ENCODE measurements around the gene COG8. TPM values are rescaled to one million over a fixed set of nuclear protein-coding genes. Genes with fewer than 3 reads are reported as not detected.
A peak's percentile ranks its signal among the peaks of the same experiment; 100 is the strongest.
"Not testable (repeated sequence)": the region's sequence is repeated elsewhere in the genome, so short reads cannot be mapped to it uniquely, and the experiment has no call there.

The COG8 gene
- total RNA-seq, 1 donor from 2014 or later = 58.6 TPM

DNA sequence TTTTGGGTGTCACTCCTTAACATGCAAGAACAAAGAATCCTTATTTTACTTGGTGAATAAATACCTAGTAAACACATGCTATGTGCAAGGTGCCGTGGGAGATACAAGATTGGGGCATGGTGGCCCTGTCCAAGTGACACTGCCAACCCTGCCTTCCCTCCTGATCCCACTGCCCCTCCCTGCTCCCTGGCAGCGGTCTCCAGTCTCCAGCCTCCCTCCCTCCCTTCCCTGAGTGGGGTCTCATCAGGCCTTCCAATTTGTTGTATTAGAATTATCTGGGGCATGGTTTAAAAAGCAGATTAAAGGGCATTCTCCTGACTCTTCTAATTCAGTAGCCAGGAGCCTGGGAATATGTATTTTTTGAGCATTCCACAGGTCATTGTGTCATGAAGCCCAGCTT lies 24.7 kb upstream of the COG8 start:
- TF ChIP-seq, protein P1, sequence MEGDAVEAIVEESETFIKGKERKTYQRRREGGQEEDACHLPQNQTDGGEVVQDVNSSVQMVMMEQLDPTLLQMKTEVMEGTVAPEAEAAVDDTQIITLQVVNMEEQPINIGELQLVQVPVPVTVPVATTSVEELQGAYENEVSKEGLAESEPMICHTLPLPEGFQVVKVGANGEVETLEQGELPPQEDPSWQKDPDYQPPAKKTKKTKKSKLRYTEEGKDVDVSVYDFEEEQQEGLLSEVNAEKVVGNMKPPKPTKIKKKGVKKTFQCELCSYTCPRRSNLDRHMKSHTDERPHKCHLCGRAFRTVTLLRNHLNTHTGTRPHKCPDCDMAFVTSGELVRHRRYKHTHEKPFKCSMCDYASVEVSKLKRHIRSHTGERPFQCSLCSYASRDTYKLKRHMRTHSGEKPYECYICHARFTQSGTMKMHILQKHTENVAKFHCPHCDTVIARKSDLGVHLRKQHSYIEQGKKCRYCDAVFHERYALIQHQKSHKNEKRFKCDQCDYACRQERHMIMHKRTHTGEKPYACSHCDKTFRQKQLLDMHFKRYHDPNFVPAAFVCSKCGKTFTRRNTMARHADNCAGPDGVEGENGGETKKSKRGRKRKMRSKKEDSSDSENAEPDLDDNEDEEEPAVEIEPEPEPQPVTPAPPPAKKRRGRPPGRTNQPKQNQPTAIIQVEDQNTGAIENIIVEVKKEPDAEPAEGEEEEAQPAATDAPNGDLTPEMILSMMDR (IDR thresholded peaks at IDR 0.05; ENCODE audit: unreplicated experiment) = no peak
- no peak for DNase-seq (ENCODE audit: low spot score, unreplicated experiment)
- Mint-ChIP-seq H3K9me3 (ENCODE audit: low read depth) (no peaks in the 10 kb centered on the region), H3K27me3 (no peaks in the 10 kb centered on the region), H3K4me3 (ENCODE audit: low read depth) (no peak overlapping the region), H3K4me1 (ENCODE audit: low read depth) (no peaks in the 10 kb centered on the region), H3K36me3 (ENCODE audit: insufficient read depth) (peaks cover 22% of the 10 kb centered on the region), H3K27ac (no peak overlapping the region)

DNA sequence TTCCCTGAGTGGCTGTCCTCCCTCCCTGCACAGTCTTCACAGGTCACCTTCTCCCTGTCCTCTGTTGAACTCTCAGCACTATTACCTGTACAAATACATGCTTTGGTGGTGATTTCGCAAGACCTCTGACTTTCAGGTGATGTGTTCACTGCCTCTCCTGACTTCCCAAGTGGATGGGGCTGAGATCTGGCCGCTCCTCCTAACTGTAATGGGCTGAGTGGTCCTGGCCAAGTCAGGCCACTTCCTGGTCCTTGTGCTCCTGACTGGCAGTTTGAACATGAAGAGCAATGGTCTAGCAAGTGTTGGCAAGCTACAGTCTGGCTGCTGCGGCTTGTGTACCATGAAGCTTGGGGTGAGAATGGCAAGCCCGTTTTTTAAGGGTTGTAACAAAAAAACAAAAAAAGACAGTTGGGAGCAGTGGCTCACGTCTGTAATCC lies 23.9 kb upstream of the COG8 start:
- Mint-ChIP-seq H3K27ac (no peak overlapping the region), H3K4me3 (ENCODE audit: low read depth) (no peak overlapping the region), H3K36me3 (ENCODE audit: insufficient read depth) (peaks cover 20% of the 10 kb centered on the region), H3K9me3 (ENCODE audit: low read depth) (no peaks in the 10 kb centered on the region), H3K27me3 (no peaks in the 10 kb centered on the region), H3K4me1 (ENCODE audit: low read depth) (no peaks in the 10 kb centered on the region)
- no peak for DNase-seq (ENCODE audit: low spot score, unreplicated experiment)
- TF ChIP-seq, protein P1 (IDR thresholded peaks at IDR 0.05; ENCODE audit: unreplicated experiment) = no peak

DNA sequence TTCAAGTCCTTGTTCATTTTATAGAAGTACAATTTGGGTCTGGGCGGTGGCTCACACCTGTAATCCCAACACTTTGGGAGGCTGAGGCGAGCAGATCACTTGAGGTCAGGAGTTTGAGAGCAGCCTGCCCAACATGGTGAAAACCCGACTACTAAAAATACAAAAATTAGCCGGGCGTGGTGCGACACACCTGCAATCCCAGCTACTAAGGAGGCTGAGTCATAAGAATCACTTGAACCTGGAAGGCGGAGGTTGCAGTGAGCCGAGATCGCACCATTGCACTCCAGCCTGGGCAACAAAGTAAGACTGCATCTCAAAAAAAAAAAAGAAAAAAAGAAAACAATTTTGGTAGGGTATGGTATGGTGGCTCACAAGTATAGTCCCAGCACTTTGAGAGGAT lies 20.7 kb upstream of the COG8 start:
- H3K4me1 Mint-ChIP-seq (ENCODE audit: low read depth); H3K27me3 Mint-ChIP-seq; H3K9me3 Mint-ChIP-seq (ENCODE audit: low read depth); DNase-seq (ENCODE audit: low spot score, unreplicated experiment); H3K4me3 Mint-ChIP-seq (ENCODE audit: low read depth); H3K27ac Mint-ChIP-seq: not testable (repeated sequence)
- H3K36me3 Mint-ChIP-seq (ENCODE audit: insufficient read depth) = peaks cover 10% of the 10 kb centered on the region

DNA sequence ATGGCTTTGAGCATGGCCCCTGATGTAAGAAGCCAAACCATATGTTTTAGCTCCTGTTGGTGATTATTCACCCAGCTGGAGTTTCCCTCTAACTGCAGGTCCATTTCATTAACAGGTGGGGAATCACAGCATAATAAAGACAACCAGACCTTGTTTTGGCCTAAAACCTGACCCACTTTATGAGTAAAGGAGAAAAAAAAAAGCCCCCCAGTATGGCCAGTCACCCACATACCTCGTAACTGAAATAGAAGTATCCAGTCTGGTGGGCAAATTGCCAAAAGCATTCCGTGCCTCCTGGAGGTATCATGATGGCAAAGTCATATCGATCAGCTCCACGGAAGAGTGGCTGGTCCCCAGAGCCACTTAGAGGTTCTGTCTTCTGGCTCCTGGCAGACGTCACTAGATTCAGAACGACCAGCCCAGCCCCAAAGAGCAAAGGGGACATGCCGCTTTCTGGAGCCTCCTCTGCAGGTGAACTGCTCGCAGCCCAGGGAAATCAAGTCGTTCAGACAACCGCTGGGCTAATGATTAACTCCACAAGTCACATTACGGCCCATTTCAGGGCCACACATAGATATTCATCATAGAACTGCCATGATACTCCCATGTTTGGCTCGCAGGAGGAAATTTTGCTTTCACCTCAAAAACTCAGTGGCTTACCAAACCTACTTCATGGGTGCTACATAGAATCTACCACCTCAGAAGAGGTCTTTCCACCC lies 12.1 kb upstream of the COG8 start, which contains the start of gene TMED6:
TMED6 (minus strand) TSS at position 478 of the 719 bp plus-strand sequence; CDS start at position 445, 33 bp downstream.
- Mint-ChIP-seq H3K4me1 (ENCODE audit: low read depth) (peaks cover 17% of the 10 kb centered on the region), H3K36me3 (ENCODE audit: insufficient read depth) (peaks cover 5% of the 10 kb centered on the region)

DNA sequence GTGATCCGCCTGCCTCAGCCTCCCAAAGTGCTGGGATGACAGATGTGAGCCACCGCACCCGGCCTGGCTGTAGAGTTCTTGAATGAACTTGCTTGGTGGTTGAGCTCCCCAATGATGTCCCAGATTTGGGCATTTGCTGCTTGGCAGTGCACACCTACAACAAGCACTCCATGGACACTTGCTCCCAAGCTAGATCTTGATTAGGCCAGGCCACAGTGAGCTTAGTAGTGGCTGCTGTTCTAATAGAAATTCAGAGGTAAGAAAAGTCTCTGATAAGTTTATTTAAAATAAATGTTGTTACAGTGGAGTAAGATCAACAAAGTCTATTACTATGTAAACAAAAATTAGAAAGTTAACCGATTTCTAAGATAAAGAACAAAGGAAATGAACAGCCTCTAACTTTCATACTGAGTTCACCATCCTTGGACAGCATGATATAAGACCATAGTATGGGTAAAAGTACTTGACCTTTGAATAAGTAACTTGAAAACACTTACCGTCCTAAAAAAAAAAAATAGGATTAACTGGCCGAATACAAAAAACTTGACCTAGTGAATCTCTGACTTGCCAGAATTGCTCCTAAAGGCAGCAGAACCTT lies 11.3 kb upstream of the COG8 start:
- no peak for DNase-seq (ENCODE audit: low spot score, unreplicated experiment)
- TF ChIP-seq, protein P1 (IDR thresholded peaks at IDR 0.05; ENCODE audit: unreplicated experiment) = no peak
- H3K27ac Mint-ChIP-seq = peak overlapping the region; percentile 92
- H3K36me3 Mint-ChIP-seq (ENCODE audit: insufficient read depth) = peaks cover 5% of the 10 kb centered on the region
- no peaks in the 10 kb centered on the region for H3K9me3 Mint-ChIP-seq (ENCODE audit: low read depth)
- H3K4me1 Mint-ChIP-seq (ENCODE audit: low read depth) = peaks cover 17% of the 10 kb centered on the region
- H3K4me3 Mint-ChIP-seq (ENCODE audit: low read depth) = no peak overlapping the region
- H3K27me3 Mint-ChIP-seq = no peaks in the 10 kb centered on the region

More for the DNA sequence above, 12.1 kb upstream of the COG8 start, which contains the start of gene TMED6:
- Mint-ChIP-seq H3K27ac (peak within 1 kb of the TSS; percentile 92), H3K4me3 (ENCODE audit: low read depth) (peak within 1 kb of the TSS; percentile 63), H3K9me3 (ENCODE audit: low read depth) (no peaks in the 10 kb centered on the region), H3K27me3 (no peaks in the 10 kb centered on the region)
- no peak for DNase-seq (ENCODE audit: low spot score, unreplicated experiment)
- TF ChIP-seq, protein P1 (IDR thresholded peaks at IDR 0.05; ENCODE audit: unreplicated experiment) = no peak
